Liver (tissue), 9 donors: ENCODE results near the gene SRGAP3. TPM values are rescaled to one million over a fixed set of nuclear protein-coding genes. Genes with fewer than 3 reads are reported as not detected.
"Not testable (repeated sequence)": the region's sequence is repeated elsewhere in the genome, so short reads cannot be mapped to it uniquely, and the experiment has no call there.

Experiments
- DNase-seq: peaks from one replicate; pipeline ENCODE4 v3.0.0-alpha.2; 2017; ENCODE audit warnings: low spot score
- H3K27ac ChIP-seq, 2 donors: one replicate each; pipeline ENCODE4 v1.7.0; 2013; ENCODE audit warnings: inconsistent platforms in 2 of 2, low read length in 2 of 2, control low read depth in 1 of 2, low read depth in 1 of 2, mild to moderate bottlenecking in 1 of 2
- H3K27me3 ChIP-seq, 4 donors: one replicate each; pipeline versions ENCODE4 v1.6.1 to v1.7.0; 2013; ENCODE audit warnings: low read length in 3 of 4, inconsistent platforms in 1 of 4, mild to moderate bottlenecking in 1 of 4, moderate library complexity in 1 of 4; ENCODE audit not compliant: control insufficient read depth in 4 of 4, insufficient read depth in 4 of 4
- H3K36me3 ChIP-seq, 4 donors: one replicate each; pipeline versions ENCODE4 v1.6.1 to v1.7.0; 2013; ENCODE audit warnings: low read length in 3 of 4, mild to moderate bottlenecking in 3 of 4, low read depth in 1 of 4, moderate library complexity in 1 of 4; ENCODE audit not compliant: control insufficient read depth in 4 of 4, insufficient read depth in 3 of 4
- H3K4me1 ChIP-seq, 4 donors: one replicate each; pipeline versions ENCODE4 v1.6.1 to v1.7.0; 2013; ENCODE audit warnings: low read length in 3 of 4, mild to moderate bottlenecking in 3 of 4, moderate library complexity in 1 of 4; ENCODE audit not compliant: control insufficient read depth in 4 of 4, insufficient read depth in 4 of 4
- H3K4me3 ChIP-seq, 3 donors: one replicate each; pipeline versions ENCODE4 v1.6.1 to v1.7.0; 2013; ENCODE audit warnings: low read length in 3 of 3, control low read depth in 1 of 3, low read depth in 1 of 3, mild to moderate bottlenecking in 1 of 3
- H3K9ac ChIP-seq, 2 donors: one replicate each; pipeline ENCODE4 v1.7.0; 2013; ENCODE audit warnings: low read length in 2 of 2, mild to moderate bottlenecking in 2 of 2, moderate library complexity in 2 of 2, control low read depth in 1 of 2, low read depth in 1 of 2
- H3K9me3 ChIP-seq, 4 donors: one replicate each; pipeline versions ENCODE4 v1.6.1 to v1.7.0; 2013; ENCODE audit warnings: low read length in 3 of 4; ENCODE audit not compliant: control insufficient read depth in 4 of 4
- EGR1 ChIP-seq, 2 donors: IDR thresholded peaks; 2 replicates each; pipeline ENCODE4 v1.6.1; 2016 to 2018; ENCODE audit warnings: antibody characterized with exemption in 2 of 2, low read depth in 2 of 2
- FOXA1 ChIP-seq: IDR thresholded peaks from 2 replicates; pipeline ENCODE4 v1.6.1; 2016; ENCODE audit warnings: antibody characterized with exemption
- GABPA ChIP-seq, 2 donors: IDR thresholded peaks in 1 of 2; conservative IDR thresholded peaks in 1 of 2; 2 replicates each; pipeline ENCODE4 v1.6.1; 2016; ENCODE audit warnings: antibody characterized with exemption in 2 of 2, mild to moderate bottlenecking in 1 of 2, moderate library complexity in 1 of 2
- HNF4A ChIP-seq, 2 donors: conservative IDR thresholded peaks; 2 replicates each; pipeline ENCODE4 v1.6.1; 2016; ENCODE audit warnings: antibody characterized with exemption in 2 of 2, mild to moderate bottlenecking in 2 of 2
- JUND ChIP-seq, 2 donors: IDR thresholded peaks; 2 replicates each; pipeline ENCODE4 v1.6.1; 2016; ENCODE audit warnings: antibody characterized with exemption in 2 of 2
- RXRA ChIP-seq, 2 donors: IDR thresholded peaks; 2 replicates each; pipeline ENCODE4 v1.6.1; 2017 to 2018; ENCODE audit warnings: antibody characterized with exemption in 2 of 2, mild to moderate bottlenecking in 1 of 2
- SP1 ChIP-seq: IDR thresholded peaks from 2 replicates; pipeline ENCODE4 v1.6.1; 2018; ENCODE audit warnings: antibody characterized with exemption, mild to moderate bottlenecking
- WGBS: extraction: QIAGEN DNeasy Blood & Tissue Kit; methylation state at CpG from one replicate; pipeline ENCODE4 v1.1.7; 2013; 5-methylcytosine and 5-hydroxymethylcytosine counted together
- polyA plus RNA-seq, 2 donors: library from polyadenylated mRNA; stranded (reverse) in 1 of 2; unstranded in 1 of 2; fragments of 200-250 nt in 1 of 2; fragments of >200 nt in 1 of 2; fragmentation: Nextera tagmentation in 1 of 2; extraction: Ambion mirVana in 1 of 2; gene quantifications; one replicate each; pipeline versions ENCODE4 v1.2.1 to v1.2.3, GENCODE V29; 2013 to 2015
- total RNA-seq, 2 donors: library from RNA; depleted of rRNA; stranded (reverse); fragments of >200 nt; gene quantifications; one replicate each; pipeline ENCODE4 v1.2.3, GENCODE V29; 2014
- TF ChIP-seq, protein P1 (sequence below): IDR thresholded peaks from 2 replicates; pipeline ENCODE4 v1.6.1; 2016; ENCODE audit warnings: antibody characterized with exemption, mild to moderate bottlenecking
- TF ChIP-seq, protein P2 (sequence below): IDR thresholded peaks from 2 replicates; pipeline ENCODE4 v1.6.1; 2016; ENCODE audit warnings: antibody characterized with exemption
- TF ChIP-seq, protein P3 (sequence below): IDR thresholded peaks from 2 replicates; pipeline ENCODE4 v1.6.1; 2016; ENCODE audit warnings: antibody characterized with exemption
- TF ChIP-seq, protein P4 (sequence below): fragments of 150-350 bp; IDR thresholded peaks from 2 replicates; pipeline ENCODE4 v1.5.1; 2017; ENCODE audit warnings: improper control_type of control experiment, low read depth, low read length; ENCODE audit not compliant: missing input control
- donor health status: healthy.
- donor health status: healthy.
- donor health status: healthy.
- donor health status: healthy.
- donor health status: healthy.

Gene SRGAP3
- total and polyA plus RNA-seq, 4 donors, result 0.61 to 4.2 (median 1.6) TPM

DNA sequence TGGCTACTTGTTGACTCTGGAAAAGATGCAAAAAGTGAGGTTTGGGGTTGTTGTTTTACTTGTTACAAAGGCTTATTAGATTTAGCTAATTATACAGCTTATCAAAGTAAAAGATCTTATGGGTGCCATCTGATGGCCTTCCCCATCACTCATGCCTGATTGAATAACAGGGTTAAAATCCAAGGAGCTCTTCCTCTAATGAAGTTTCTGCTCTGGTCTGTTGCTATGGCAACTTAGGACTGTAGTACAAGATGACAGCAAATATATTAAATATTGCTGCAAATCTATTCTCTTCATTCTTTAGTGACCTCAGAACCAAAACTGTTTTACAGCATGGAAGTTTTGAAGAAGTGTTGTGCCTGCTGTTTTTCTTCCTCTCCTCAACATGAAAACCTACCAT is 45.6 kb upstream of the SRGAP3 start:
- Histone ChIP-seq H3K27ac (no peak overlapping the region), H3K4me3 (no peak overlapping the region), H3K9me3 (no peaks in the 10 kb centered on the region), H3K27me3 (no peaks in the 10 kb centered on the region), H3K9ac (no peak overlapping the region), H3K4me1 (no peaks in the 10 kb centered on the region), H3K36me3 (no peaks in the 10 kb centered on the region)
- no peak for TF ChIP-seq HNF4A (conservative IDR thresholded peaks at IDR 0.05)
- no peak for TF ChIP-seq GABPA (IDR thresholded peaks at IDR 0.05 in 1 of 2, conservative IDR thresholded peaks at IDR 0.05 in 1 of 2)
- TF ChIP-seq, protein P1, sequence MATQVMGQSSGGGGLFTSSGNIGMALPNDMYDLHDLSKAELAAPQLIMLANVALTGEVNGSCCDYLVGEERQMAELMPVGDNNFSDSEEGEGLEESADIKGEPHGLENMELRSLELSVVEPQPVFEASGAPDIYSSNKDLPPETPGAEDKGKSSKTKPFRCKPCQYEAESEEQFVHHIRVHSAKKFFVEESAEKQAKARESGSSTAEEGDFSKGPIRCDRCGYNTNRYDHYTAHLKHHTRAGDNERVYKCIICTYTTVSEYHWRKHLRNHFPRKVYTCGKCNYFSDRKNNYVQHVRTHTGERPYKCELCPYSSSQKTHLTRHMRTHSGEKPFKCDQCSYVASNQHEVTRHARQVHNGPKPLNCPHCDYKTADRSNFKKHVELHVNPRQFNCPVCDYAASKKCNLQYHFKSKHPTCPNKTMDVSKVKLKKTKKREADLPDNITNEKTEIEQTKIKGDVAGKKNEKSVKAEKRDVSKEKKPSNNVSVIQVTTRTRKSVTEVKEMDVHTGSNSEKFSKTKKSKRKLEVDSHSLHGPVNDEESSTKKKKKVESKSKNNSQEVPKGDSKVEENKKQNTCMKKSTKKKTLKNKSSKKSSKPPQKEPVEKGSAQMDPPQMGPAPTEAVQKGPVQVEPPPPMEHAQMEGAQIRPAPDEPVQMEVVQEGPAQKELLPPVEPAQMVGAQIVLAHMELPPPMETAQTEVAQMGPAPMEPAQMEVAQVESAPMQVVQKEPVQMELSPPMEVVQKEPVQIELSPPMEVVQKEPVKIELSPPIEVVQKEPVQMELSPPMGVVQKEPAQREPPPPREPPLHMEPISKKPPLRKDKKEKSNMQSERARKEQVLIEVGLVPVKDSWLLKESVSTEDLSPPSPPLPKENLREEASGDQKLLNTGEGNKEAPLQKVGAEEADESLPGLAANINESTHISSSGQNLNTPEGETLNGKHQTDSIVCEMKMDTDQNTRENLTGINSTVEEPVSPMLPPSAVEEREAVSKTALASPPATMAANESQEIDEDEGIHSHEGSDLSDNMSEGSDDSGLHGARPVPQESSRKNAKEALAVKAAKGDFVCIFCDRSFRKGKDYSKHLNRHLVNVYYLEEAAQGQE, result no peak
- TF ChIP-seq, protein P2, sequence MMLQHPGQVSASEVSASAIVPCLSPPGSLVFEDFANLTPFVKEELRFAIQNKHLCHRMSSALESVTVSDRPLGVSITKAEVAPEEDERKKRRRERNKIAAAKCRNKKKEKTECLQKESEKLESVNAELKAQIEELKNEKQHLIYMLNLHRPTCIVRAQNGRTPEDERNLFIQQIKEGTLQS, result no peak
- TF ChIP-seq EGR1 (IDR thresholded peaks at IDR 0.05; ENCODE audit: low read depth in 2 of 2), result no peak
- no peak for TF ChIP-seq FOXA1
- TF ChIP-seq, protein P3, sequence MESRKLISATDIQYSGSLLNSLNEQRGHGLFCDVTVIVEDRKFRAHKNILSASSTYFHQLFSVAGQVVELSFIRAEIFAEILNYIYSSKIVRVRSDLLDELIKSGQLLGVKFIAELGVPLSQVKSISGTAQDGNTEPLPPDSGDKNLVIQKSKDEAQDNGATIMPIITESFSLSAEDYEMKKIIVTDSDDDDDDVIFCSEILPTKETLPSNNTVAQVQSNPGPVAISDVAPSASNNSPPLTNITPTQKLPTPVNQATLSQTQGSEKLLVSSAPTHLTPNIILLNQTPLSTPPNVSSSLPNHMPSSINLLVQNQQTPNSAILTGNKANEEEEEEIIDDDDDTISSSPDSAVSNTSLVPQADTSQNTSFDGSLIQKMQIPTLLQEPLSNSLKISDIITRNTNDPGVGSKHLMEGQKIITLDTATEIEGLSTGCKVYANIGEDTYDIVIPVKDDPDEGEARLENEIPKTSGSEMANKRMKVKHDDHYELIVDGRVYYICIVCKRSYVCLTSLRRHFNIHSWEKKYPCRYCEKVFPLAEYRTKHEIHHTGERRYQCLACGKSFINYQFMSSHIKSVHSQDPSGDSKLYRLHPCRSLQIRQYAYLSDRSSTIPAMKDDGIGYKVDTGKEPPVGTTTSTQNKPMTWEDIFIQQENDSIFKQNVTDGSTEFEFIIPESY, result no peak
- TF ChIP-seq, protein P4, sequence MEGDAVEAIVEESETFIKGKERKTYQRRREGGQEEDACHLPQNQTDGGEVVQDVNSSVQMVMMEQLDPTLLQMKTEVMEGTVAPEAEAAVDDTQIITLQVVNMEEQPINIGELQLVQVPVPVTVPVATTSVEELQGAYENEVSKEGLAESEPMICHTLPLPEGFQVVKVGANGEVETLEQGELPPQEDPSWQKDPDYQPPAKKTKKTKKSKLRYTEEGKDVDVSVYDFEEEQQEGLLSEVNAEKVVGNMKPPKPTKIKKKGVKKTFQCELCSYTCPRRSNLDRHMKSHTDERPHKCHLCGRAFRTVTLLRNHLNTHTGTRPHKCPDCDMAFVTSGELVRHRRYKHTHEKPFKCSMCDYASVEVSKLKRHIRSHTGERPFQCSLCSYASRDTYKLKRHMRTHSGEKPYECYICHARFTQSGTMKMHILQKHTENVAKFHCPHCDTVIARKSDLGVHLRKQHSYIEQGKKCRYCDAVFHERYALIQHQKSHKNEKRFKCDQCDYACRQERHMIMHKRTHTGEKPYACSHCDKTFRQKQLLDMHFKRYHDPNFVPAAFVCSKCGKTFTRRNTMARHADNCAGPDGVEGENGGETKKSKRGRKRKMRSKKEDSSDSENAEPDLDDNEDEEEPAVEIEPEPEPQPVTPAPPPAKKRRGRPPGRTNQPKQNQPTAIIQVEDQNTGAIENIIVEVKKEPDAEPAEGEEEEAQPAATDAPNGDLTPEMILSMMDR, result no peak
- no peak for TF ChIP-seq SP1
- TF ChIP-seq JUND (IDR thresholded peaks at IDR 0.05), result no peak
- TF ChIP-seq RXRA (IDR thresholded peaks at IDR 0.05), result no peak
- no peak for DNase-seq

DNA sequence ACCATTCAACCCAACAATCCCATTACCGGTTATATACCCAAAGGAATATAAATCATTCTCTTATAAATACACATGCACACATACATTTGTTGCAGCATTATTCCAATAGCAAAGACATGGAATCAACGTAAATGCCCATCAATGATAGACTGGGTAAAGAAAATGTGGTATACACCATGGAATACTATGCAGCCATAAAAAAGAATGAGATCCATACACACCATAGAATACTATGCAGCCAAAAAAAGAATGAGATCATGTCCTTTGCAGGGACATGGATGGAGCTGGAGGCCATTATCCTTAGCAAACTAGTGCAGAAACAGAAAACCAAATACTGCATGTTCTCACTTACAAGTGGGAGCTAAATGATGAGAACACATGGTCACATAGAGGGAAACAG is 44.5 kb upstream of the SRGAP3 start:
- H3K36me3 ChIP-seq, H3K27me3 ChIP-seq, H3K4me3 ChIP-seq, DNase-seq, H3K4me1 ChIP-seq, H3K9me3 ChIP-seq, H3K27ac ChIP-seq, H3K9ac ChIP-seq: not testable (repeated sequence)
- WGBS, result 93% methylated on average over 2 of the region's 2 CpGs
